ENCODE measurements around the gene TBC1D14. TPM values are rescaled to one million over a fixed set of nuclear protein-coding genes. Genes with fewer than 3 reads are reported as not detected.

Gene TBC1D14
- total RNA-seq, 1 donor from 2014 or later: 61.8 TPM

GRCh38 chr4:6914448-6914847, 4.8 kb downstream of the TBC1D14 start:
- Mint-ChIP-seq H3K9me3 (ENCODE audit: low read depth) (no peaks in the 10 kb centered on the region), H3K27me3 (no peaks in the 10 kb centered on the region), H3K4me3 (ENCODE audit: low read depth) (no peak overlapping the region), H3K36me3 (ENCODE audit: insufficient read depth) (no peaks in the 10 kb centered on the region), H3K27ac (no peak overlapping the region), H3K4me1 (ENCODE audit: low read depth) (peaks cover 34% of the 10 kb centered on the region)
- no peak for TF ChIP-seq CTCF (IDR thresholded peaks at IDR 0.05; ENCODE audit: unreplicated experiment)
- no peak for DNase-seq (ENCODE audit: low spot score, unreplicated experiment)

- DNase-seq (ENCODE audit: low spot score, unreplicated experiment): no peak
- H3K4me1 Mint-ChIP-seq (ENCODE audit: low read depth): peaks cover 37% of the 10 kb centered on the region
- no peaks in the 10 kb centered on the region for H3K36me3 Mint-ChIP-seq (ENCODE audit: insufficient read depth)
- no peaks in the 10 kb centered on the region for H3K27me3 Mint-ChIP-seq
- no peak for TF ChIP-seq CTCF (IDR thresholded peaks at IDR 0.05; ENCODE audit: unreplicated experiment)
- H3K27ac Mint-ChIP-seq: no peak overlapping the region
- H3K9me3 Mint-ChIP-seq (ENCODE audit: low read depth): no peaks in the 10 kb centered on the region
- no peak overlapping the region for H3K4me3 Mint-ChIP-seq (ENCODE audit: low read depth)
Measured at GRCh38 chr4:6915041-6916005, 5.7 kb downstream of the TBC1D14 start.

DNA sequence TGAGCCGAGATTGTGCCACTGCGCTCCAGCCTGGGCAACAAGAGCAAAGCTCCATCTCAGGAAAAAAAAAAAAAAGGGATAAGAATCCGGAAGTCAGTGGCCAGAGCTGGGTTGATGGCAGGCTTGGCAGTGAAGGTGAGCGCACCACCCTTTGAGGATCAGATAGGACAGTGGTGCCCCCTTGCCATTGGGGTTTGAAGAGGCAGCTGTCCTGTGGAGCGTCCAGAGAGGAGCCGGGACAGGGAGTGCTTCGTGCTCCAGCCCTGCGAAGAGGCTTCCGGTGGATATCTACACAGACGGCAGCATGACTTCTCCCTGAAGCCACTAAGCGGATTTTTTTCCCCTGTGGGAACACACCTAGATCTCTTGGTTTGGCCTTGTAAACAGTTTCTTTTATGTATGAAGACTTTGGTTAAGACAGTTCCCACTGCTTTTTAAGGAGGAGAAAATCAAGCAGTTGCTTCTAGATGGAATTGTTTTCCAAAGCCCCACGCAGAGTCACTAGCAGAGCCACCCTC, 6.5 kb downstream of the TBC1D14 start:
- H3K4me1 Mint-ChIP-seq (ENCODE audit: low read depth): peaks cover 35% of the 10 kb centered on the region
- no peaks in the 10 kb centered on the region for H3K27me3 Mint-ChIP-seq
- no peak for TF ChIP-seq CTCF (IDR thresholded peaks at IDR 0.05; ENCODE audit: unreplicated experiment)
- no peak overlapping the region for H3K4me3 Mint-ChIP-seq (ENCODE audit: low read depth)
- no peak overlapping the region for H3K27ac Mint-ChIP-seq
- no peaks in the 10 kb centered on the region for H3K36me3 Mint-ChIP-seq (ENCODE audit: insufficient read depth)
- no peaks in the 10 kb centered on the region for H3K9me3 Mint-ChIP-seq (ENCODE audit: low read depth)
- no peak for DNase-seq (ENCODE audit: low spot score, unreplicated experiment)

- peak overlapping the region; percentile 93 for H3K27ac Mint-ChIP-seq
- DNase-seq (ENCODE audit: low spot score, unreplicated experiment): no peak
Measured at GRCh38 chr4:6916587-6917460, 7.2 kb downstream of the TBC1D14 start.

More at GRCh38 chr4:6916587-6917460, 7.2 kb downstream of the TBC1D14 start:
- Mint-ChIP-seq H3K27me3 (no peaks in the 10 kb centered on the region), H3K4me3 (ENCODE audit: low read depth) (no peak overlapping the region), H3K9me3 (ENCODE audit: low read depth) (no peaks in the 10 kb centered on the region), H3K4me1 (ENCODE audit: low read depth) (peaks cover 34% of the 10 kb centered on the region), H3K36me3 (ENCODE audit: insufficient read depth) (no peaks in the 10 kb centered on the region)
- TF ChIP-seq CTCF (IDR thresholded peaks at IDR 0.05; ENCODE audit: unreplicated experiment): no peak

All from progenitor cell of endocrine pancreas (in vitro differentiated cells).